ENCODE results near the gene ABCD1.
"Not testable (repeated sequence)": the region's sequence is repeated elsewhere in the genome, so short reads cannot be mapped to it uniquely, and the experiment has no call there.

DNA sequence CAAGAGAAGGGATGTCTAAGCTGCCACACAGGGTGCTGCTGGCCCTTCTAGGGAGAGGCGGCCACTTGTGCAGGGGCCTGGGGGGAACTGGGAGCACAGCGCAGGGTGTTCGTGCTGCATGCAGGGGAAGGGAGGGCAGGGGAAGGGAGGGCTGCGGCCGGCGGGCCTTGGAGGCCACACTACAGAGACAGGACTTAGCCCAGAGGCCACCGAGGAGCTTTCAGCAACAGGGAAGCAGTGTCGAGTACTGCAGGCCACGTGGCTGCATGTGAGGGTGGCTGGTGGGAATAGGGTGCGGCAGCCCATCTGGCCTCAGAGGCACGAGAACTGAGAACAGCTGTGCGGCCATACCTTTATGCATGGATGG, 20.4 kb downstream of the ABCD1 start:
- TF ChIP-seq, protein P1, sequence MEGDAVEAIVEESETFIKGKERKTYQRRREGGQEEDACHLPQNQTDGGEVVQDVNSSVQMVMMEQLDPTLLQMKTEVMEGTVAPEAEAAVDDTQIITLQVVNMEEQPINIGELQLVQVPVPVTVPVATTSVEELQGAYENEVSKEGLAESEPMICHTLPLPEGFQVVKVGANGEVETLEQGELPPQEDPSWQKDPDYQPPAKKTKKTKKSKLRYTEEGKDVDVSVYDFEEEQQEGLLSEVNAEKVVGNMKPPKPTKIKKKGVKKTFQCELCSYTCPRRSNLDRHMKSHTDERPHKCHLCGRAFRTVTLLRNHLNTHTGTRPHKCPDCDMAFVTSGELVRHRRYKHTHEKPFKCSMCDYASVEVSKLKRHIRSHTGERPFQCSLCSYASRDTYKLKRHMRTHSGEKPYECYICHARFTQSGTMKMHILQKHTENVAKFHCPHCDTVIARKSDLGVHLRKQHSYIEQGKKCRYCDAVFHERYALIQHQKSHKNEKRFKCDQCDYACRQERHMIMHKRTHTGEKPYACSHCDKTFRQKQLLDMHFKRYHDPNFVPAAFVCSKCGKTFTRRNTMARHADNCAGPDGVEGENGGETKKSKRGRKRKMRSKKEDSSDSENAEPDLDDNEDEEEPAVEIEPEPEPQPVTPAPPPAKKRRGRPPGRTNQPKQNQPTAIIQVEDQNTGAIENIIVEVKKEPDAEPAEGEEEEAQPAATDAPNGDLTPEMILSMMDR (IDR thresholded peaks at IDR 0.05; ENCODE audit: low read length): not testable (repeated sequence)
- not testable (repeated sequence) for TF ChIP-seq EZH2 (IDR thresholded peaks at IDR 0.05; ENCODE audit: borderline replicate concordance, low read length)

Measured in OCI-LY1 (cell line).